Ureter (tissue), 1 donor: ENCODE data around the gene KIF18A. TPM values are rescaled to one million over a fixed set of nuclear protein-coding genes. Genes with fewer than 3 reads are reported as not detected.
"Not testable (repeated sequence)": the region's sequence is repeated elsewhere in the genome, so short reads cannot be mapped to it uniquely, and the experiment has no call there.

Experiments
- DNase-seq: peaks from one replicate; pipeline ENCODE4 v3.0.0-alpha.2; 2020; ENCODE audit warnings: low spot score
- total RNA-seq: library from RNA; stranded (reverse); gene quantifications from one replicate; pipeline ENCODE4 v1.2.4, GENCODE V29; 2023
- donor health status: DM: yes; HTN: yes; CAD: no.

Gene KIF18A
- total RNA-seq, 1 donor from 2014 or later = 0.86 TPM

DNA sequence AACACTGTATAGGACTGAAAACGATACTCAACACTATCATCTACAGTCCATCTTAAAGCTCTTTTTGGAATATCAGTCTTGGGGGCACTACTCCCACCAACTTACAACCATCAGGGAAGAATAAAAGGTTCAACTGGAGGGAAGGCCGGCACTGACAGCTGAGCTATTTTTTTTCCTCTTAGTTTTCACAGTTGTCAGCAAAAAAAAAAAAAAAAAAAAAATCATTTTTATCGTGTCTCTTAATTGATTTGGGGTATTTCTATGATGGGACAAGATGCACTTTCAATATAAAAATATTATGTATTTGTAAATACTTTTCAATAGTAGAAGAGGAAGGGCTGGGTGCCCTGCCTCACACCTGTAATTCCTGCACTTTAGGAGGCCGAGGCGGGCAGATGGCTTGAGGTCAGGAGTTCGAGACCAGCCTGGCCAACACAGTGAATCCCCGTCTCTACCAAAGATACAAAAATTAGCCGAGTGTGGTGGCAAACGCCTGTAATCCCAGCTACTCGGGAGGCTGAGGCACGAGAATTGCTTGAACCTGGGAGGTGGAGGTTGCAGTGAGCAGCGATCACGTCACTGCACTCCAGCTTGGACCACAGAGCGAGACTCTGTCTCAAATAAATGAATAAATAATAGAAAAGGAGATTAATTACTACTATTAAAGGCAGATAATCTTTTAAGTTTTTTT, 1.5 kb downstream of the KIF18A start:
- no peak for DNase-seq

DNA sequence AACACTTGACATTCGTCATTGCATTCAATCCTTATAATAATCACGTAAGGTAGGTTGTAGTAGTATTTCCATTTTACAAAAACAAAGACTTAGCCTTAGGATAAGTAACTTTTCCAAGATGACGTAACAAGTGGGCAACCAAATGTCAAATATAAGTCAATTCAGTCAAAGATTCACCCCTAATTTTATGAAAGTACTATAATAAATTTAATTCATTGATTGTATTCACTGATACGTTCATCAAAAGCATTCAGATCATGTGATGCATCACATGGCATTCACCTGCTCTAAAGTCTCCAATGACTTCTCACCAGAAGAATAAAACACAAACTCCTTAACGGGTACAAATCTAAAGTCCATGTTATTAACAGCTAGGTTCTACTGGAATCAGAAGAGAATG, 2.1 kb downstream of the KIF18A start:
- no peak for DNase-seq

DNA sequence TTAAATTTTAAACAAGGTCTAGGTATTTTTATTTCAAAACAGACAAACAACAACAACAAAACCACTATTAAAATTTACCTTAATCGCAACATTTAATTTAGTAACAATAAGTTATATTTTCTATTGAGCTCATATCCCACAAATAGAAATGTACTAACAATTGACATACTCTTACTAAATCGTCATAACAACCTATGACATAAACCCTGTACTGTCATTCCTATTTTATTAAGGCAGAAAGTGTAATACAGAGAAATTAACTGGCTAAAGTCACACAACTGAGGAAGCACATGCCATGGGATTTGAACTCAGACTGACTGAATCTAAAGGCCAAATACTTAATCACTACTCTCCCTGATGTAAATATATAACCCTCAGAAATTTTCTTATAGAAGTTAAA, 3.0 kb downstream of the KIF18A start:
- DNase-seq = no peak

DNA sequence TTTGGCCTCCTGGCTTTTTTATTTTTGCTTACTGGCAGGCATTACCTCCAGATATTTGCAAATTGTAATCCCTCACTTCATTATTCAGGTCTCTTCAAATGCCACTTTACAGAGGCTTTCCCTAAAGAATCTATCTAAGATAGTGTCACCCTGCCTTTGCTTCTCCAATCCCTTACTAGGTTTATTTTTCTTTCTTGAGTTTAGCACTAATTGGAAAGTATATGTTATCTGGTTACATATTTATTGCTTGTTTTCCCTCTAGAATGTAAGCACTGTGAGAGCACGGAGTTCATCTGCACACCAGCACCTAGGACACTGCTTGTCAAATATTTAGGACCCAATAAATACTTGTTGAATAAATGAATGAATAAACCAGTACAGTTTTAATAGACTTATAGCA, 3.5 kb downstream of the KIF18A start:
- no peak for DNase-seq

DNA sequence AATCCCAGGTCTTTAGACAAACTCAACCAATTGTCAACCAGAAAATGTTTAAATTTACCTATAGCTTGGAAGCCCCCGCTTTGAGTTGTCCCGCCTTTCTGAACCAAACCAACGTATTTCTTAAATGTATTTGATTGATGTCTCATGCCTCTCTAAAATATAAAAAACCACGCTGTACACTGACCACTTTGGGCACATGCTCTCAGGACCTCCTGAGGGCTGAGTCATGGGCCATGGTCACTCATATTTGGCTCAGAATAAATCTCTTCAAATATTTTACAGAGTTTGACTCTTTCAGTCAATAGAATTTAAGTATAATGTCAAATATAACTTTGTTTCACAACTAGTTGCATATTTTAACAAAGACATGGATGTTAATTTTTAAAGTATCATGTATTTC, 5.7 kb downstream of the KIF18A start:
- DNase-seq = not testable (repeated sequence)

DNA sequence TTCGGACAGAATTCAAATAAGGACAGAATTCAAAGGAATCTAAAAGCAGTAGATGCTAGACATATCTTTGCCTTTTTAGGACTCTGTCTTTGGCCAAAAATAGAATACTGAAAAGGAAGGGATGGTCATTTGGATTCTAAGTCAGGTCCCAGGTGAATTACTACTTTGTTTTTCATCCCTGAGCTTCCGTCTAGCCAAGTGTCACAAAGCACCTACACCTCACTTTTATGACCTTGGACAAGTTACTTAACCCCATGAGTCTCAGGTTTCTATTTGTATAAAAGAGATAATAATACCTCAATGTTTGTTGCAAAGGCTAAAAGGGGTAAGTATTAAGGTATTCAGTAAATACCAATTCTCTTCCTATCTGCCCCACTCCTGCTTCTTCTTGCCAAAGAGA, 7.3 kb downstream of the KIF18A start:
- DNase-seq = no peak

DNA sequence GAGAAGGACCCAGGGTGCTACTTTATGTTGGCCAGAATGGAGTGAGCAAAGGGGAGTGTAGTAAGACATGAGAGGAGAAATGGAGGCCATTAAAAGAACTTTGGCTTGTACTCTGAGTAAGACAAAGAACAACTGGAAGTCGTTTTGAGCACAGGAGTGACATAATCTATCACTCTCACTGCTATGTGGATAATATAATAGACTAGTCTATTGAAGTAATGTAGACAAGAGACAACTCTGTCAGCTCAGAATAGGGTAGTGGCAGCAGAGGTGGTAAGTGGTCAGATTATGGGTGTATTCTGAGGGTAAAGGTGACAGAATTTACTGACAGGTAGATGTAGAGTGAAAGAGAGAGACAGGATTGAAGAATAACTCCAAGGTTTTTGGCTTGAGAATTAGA, 8.2 kb downstream of the KIF18A start:
- no peak for DNase-seq

DNA sequence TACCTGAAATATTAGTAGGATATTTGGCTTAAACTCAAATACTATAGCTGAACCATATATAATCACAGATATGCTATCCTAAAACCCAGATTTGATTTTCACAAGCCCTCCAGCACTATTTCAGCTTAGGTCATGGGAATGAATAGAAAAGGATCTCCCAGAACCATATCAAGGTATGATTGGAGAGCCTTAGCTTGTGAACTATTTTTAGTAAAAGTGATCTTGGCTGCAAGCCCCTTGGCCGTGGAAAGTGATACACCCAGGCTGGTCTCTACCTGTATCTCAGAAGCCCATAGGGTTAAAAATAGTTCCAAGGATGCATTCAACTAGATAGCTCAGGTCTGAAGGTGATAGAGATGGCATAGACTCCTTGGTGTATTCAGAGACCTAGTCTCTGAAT, 9.7 kb downstream of the KIF18A start:
- no peak for DNase-seq

DNA sequence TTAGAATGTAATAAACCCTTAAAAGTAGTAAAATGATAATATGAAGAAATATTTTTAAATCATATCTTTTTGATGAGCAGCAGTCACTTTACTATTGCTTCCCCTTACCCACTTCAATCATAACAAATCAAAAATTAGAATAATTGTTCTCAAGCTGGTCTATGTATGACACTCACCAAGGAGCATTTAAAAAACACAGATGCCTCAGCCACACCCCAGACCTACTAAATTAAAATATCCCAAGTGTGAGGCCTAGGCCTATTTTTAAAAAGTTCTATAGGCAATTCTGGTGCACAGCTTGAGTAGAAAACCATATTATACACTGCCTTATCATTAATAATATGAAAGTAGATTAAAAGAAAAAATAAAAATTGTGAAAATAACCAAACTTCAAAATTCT, 15.2 kb downstream of the KIF18A start:
- DNase-seq = no peak

DNA sequence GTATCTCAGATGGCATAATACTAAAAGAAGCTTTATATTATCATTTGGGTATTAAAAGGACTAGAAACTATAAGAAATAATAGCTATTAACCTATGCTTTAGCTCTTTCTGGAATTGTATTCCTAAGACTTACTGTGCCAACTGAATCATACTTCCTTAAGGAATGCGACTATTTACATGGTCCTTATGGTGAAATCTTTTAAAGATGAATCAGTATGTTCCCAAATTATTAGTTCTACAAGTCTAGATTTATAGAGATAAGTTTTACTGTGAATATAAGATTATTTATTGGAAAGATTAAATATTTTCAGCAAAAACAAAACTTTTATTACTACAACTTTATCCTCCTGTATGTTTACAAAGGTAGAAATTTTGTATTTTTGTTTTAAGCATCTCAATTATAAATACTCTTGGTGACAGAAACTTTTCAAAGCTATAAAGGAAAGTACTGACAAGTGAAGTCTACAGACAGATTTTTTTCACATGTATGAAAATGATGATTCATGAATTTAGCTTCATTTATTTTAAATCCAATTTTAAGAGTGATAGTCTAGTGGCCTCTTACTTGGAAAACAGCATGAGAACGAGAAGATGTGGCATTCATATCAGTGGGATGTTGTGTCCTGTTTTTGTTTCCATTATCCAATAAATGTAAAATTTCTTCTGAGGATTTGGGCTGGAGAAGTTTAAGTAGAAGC, 17.8 kb downstream of the KIF18A start:
- DNase-seq = no peak

DNA sequence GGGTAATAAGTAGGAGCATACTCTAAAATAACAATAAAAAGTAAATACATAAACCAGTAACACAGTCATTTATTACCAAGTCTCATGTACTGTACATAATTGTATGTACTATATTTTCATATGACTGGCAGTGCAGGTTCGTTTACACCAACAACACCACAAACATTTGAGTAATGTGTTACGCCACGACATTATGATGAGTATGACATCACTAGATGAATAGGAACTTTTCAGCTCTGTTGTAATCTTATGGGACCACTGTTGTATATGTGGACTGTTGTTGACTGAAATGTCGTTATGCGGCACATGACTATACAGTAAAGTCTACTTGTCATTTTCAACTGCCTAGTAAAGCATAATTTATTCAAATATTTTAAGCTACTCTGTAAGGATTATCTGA, 18.6 kb downstream of the KIF18A start:
- no peak for DNase-seq

DNA sequence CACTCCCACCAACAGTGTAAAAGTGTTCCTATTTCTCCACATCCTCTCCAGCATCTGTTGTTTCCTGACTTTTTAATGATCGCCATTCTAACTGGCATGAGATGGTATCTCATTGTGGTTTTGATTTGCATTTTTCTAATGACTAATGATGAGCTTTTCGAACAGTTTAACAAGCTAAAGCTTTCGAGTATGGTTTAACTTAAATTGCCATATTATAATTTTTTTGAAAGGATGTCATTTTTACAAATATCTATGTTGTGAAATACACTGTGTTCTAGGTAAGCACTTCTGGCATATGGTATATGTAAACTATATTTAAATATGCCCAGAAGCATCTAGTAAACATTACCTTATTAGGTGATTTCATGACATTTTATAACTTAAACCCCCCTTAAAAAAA, 20.3 kb downstream of the KIF18A start:
- not testable (repeated sequence) for DNase-seq

DNA sequence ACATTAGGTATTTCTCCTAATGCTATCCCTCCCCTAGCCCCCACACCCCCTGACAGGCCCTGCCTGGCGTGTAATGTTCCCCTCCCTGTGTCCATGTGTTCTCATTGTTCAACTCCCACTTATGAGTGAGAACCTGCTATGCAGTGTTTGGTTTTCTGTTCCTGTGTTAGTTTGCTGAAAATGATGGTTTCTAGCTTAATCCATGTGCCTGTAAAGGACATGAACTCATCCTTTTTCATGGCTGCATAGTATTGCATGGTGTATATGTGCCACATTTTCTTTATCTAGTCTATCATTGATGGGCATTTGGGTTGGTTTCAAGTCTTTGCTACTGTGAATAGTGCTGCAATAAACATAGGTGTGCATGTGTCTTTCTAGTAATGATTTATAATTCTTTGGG, 20.8 kb downstream of the KIF18A start:
- DNase-seq = not testable (repeated sequence)

DNA sequence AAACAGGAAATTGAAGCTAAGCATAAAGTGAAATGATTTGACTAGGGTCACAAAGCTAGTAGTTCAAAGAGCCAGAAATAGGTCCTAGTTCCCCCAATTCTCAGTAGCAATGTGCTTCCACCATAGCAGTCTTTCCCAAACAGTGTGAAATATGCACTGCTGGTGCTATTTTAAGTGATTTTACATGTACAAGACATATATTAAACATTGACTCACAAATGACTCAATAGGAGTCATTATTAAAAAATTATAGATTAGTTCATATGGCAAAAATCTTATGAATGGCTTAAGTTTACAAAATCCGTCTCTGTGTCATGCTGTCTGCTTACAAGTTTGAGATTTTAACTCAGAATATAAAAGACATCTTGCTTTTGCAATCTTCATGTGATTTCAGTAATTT, 21.4 kb downstream of the KIF18A start:
- no peak for DNase-seq

DNA sequence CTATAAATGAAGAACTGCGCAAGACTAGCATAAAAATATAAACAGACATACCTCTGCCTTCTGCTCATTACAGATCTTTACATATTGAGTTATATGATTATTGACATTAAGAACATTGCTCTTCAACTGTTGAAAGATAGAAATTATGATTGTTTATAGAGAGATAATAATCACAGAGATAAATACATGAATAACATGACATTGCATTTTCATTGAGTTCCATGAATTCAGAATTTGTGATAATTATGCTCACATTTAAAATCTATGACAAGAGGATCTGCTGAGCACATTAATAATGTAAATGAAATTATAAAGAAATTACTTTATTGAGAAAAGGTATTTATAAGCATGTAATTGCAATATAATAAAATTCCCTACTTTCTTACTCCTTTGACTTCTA, 24.8 kb downstream of the KIF18A start:
- DNase-seq = no peak

DNA sequence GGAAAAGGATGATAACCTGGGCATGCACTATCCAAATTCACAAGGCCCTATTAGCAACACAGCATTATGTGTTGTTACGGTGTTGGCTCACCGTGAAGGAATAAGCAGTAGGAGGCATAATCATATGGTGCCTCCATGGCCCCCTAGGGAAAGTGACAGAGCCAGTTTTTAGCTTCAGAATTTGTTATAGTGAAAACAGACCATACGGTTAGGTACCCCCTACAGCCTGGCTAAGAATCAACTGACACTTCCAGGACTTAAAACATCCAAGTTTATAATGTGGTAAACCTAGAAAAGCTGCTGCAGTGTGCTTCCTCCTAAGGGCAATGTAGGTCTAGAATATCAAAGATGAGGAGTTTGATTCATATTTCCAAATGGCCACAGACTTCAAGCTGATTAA, 30.4 kb downstream of the KIF18A start:
- no peak for DNase-seq

DNA sequence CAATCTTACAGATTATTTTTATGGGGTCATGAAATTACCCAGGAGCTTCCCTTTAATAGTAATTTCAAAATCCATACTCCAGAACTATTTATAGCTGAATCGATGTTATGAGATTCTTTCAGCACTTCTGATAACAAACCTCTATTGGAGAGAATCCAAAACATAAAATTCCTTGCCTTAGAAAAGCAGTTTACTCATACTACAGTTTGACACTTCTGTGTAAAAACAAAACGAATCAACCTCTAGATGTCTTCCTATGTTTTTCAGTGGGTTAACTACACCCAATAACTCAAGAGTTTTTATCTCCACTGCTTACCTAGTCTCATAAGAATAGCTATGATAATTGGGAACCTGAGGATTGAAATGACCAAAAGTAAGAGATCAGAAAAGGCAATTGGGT, 35.6 kb downstream of the KIF18A start:
- DNase-seq = no peak

DNA sequence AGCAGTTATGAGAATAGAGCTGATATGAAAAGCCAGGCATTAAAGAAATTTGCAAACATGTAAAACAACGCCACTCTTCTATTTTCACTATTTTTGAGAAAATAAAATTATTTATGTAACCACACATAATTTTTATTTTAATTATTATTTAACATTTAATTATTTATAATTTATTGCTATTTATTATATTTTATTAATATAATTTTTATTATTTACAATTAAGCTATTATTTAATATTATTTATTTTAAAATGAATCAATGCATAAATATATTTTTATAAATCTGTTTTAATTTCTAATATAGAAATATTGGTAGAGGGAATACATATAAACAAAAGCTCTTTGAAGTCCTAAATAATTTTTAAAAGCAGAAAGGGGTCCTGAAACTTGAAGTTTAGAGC, 36.7 kb downstream of the KIF18A start:
- no peak for DNase-seq

DNA sequence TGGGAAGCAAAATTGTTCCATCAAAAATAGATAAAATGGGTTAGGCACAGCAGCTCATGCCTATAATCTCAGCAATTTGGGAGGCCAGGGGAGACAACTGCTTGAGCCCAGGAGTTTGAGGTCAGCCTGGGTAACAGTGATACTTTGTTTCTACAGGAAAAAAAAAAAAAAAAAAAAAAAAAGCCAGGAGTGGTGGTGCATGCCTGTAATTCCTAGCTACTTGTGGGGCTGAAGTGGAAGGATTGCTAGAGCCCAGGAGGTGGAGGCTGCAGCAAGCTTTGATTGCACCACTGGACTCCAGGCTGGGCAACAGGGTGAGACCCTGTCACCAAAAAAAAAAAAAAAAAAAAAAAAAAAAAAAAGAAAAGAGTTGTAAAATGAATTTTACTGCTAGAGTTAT, 49.6 kb downstream of the KIF18A start:
- no peak for DNase-seq

DNA sequence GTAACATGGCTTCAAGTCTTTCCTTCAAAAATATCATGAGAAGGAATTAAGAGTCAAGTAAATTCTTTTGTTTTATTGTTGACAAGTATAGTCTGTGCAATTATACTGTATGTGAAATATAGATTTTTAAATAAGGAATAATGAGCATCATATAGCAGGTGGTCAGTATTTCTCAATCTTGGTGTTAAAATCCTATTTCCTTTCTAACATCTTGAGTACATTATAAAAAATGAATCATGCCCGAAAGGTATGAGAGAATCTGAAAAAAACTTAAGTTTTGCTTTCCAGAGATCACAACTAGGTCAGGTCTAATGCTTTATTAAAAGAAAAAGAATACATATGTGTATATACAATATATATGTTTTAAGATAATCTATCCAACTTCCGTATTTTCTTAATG, 53.1 kb downstream of the KIF18A start:
- no peak for DNase-seq

DNA sequence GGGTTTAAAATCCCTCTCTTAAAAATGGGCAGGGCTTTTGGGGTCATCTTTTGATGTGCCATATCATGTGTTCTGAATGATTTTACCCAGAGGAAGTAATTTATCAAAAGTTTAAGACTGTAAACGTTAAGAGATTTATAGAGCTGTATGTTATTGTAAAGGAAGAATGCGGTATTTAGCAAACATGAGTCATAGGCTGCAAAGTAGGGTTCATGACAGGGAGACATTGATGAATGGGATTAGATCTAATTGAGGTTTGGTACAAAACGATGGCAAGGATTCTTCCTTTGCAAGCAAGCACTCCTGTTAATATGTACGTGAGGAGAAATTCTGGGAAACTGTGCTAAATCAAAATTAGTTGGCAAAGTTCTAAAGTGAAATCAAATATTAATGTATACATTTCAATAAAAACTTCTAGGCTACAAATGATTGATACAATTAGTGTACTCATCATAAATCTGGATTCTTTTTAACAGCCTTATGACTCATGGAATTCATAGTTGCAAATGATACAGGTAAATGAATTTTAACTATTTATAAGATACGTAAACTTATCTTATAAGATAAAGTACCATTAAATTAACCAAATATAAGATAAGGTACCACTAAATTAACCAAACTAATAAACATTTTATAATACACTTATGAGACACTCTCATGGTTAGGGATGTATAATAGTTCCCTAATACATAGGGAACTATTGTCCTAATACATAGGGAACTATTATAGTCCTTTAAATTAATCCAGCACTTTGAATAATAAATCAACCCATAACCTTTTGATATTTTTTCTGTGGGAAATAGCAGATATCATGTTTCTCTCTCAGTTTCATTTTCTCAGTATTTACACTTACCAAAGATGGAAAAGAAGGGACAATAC, 58.4 kb downstream of the KIF18A start:
- DNase-seq = no peak

DNA sequence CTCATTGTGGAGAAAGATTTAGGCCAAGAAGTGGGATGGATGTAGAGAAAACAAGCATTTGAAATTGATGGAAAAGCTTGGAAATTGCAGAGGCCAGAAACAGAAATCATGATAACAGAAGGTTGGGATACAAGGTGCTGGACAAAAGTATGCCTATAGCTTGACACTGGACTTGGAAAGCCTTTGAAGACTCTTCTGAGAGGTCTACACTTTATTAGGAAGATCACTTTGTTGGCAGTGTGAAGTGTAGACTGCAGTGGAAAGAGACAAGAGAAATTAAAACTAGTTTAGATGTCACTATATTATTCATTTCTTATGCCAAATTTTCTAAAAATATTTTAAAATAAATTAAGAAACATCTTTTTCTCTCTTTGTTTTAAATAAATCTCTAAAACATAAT, 59.1 kb downstream of the KIF18A start:
- DNase-seq = no peak
